Measurements from ENCODE around the gene DNHD1. TPM values are rescaled to one million over a fixed set of nuclear protein-coding genes. Genes with fewer than 3 reads are reported as not detected.

The DNHD1 gene
- polyA plus RNA-seq (ENCODE audit: insufficient read length in 3 of 3) = 1 to 10 TPM; 5.8 to 6.3 (median 6.2) TPM

GRCh38 chr11:6497069-6497839, at the start of gene DNHD1:
Gene DNHD1, plus strand, starts transcription at chr11:6497280. Its CDS starts 936 bp downstream, at chr11:6498216.
- no peak for DNase-seq (ENCODE audit: low read depth in 3 of 3, low spot score in 2 of 3)

GRCh38 chr11:6448574-6448973, 48.5 kb upstream of the DNHD1 start:
- DNase-seq (ENCODE audit: low read depth in 3 of 3, low spot score in 2 of 3) = no peak

- DNase-seq (ENCODE audit: low read depth in 3 of 3, low spot score in 2 of 3) = no peak
Measured at GRCh38 chr11:6452219-6452618, 44.9 kb upstream of the DNHD1 start.

GRCh38 chr11:6453152-6453551, 43.9 kb upstream of the DNHD1 start:
- no peak for DNase-seq (ENCODE audit: low read depth in 3 of 3, low spot score in 2 of 3)

GRCh38 chr11:6455070-6455469, 42.0 kb upstream of the DNHD1 start:
- no peak for DNase-seq (ENCODE audit: low read depth in 3 of 3, low spot score in 2 of 3)

GRCh38 chr11:6456361-6457073, 40.6 kb upstream of the DNHD1 start:
- DNase-seq (ENCODE audit: low read depth in 3 of 3, low spot score in 2 of 3) = no peak

- no peak for DNase-seq (ENCODE audit: low read depth in 3 of 3, low spot score in 2 of 3)
Measured at GRCh38 chr11:6457581-6458320, 39.3 kb upstream of the DNHD1 start.

- DNase-seq (ENCODE audit: low read depth in 3 of 3, low spot score in 2 of 3) = no peak
Measured at GRCh38 chr11:6458352-6459098, 38.6 kb upstream of the DNHD1 start.

GRCh38 chr11:6459099-6459450, 38.0 kb upstream of the DNHD1 start:
- DNase-seq (ENCODE audit: low read depth in 3 of 3, low spot score in 2 of 3) = no peak

GRCh38 chr11:6468712-6469495, 28.2 kb upstream of the DNHD1 start:
- DNase-seq (ENCODE audit: low read depth in 3 of 3, low spot score in 2 of 3) = peak; percentile 83 to 92 (median 88)

GRCh38 chr11:6469599-6469998, 27.5 kb upstream of the DNHD1 start:
- DNase-seq (ENCODE audit: low read depth in 3 of 3, low spot score in 2 of 3) = no peak

GRCh38 chr11:6472934-6473333, 24.1 kb upstream of the DNHD1 start:
- no peak for DNase-seq (ENCODE audit: low read depth in 3 of 3, low spot score in 2 of 3)

GRCh38 chr11:6473451-6474412, 23.3 kb upstream of the DNHD1 start, which contains the start of gene TRIM3:
Gene TRIM3, minus strand, starts transcription at chr11:6473941. Its CDS starts 8,246 bp downstream, at chr11:6465695.
- peak in 2 of 3 donors; percentile 69 to 80 for DNase-seq (ENCODE audit: low read depth in 3 of 3, low spot score in 2 of 3)

GRCh38 chr11:6474413-6474792, 22.7 kb upstream of the DNHD1 start:
- no peak for DNase-seq (ENCODE audit: low read depth in 3 of 3, low spot score in 2 of 3)

GRCh38 chr11:6474806-6475500, 22.1 kb upstream of the DNHD1 start:
- no peak for DNase-seq (ENCODE audit: low read depth in 3 of 3, low spot score in 2 of 3)

- DNase-seq (ENCODE audit: low read depth in 3 of 3, low spot score in 2 of 3) = no peak
Measured at GRCh38 chr11:6475936-6476335, 21.1 kb upstream of the DNHD1 start.

- no peak for DNase-seq (ENCODE audit: low read depth in 3 of 3, low spot score in 2 of 3)
Measured at GRCh38 chr11:6476571-6476970, 20.5 kb upstream of the DNHD1 start.

- no peak for DNase-seq (ENCODE audit: low read depth in 3 of 3, low spot score in 2 of 3)
Measured at GRCh38 chr11:6480299-6480914, 16.7 kb upstream of the DNHD1 start.

Measured in right renal cortex interstitium (tissue), 3 donors.